HG02763 (cell line): Measurements from ENCODE around the gene SLC11A2.
"Not testable (repeated sequence)": the region's sequence is repeated elsewhere in the genome, so short reads cannot be mapped to it uniquely, and the experiment has no call there.

Experiments
- ATAC-seq: cut with Tn5 transposase; IDR thresholded peaks from one replicate; pipeline ENCODE4 v1.9.1; 2021; ENCODE audit warnings: mild to moderate bottlenecking, moderate library complexity; ENCODE audit not compliant: unreplicated experiment

SLC11A2 gene

DNA sequence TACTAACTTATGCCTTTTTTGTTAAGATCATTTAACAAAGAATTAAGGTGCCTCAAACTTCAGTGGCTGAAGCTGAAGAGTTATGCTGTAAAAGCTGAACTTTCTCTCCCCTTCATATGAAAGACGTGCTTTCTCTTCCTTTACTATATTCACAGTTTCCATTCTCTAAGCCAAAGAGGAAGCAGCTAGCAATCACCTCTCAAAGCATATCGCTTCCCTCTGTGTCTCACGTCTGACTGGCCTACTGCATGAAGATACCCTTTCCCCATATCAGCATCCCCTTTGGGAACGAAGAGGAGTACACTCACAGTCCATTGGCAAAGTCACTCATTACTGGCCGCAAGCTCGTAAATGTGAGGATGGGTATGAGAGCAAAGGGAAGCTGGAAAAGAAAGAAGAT, 34.9 kb downstream of the SLC11A2 start:
- no peak for ATAC-seq

DNA sequence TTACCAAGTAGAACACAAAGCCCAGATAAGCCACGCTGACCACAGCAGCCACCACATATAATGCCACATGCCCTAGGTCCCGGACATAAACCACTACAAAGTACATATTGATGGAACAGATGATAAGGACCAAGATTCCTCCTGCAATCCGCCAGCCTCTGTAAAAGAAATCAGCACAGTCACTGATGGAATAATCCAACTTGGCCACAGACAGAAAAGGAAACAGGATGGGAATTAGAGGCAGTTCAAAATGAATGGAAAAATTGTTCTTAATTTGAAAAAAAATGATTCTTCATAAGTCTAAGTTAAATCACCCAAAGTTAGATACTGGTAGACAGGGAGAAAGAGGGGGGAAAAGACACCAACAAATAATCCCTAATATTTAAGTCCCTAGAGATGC, 35.4 kb downstream of the SLC11A2 start:
- ATAC-seq, result no peak

DNA sequence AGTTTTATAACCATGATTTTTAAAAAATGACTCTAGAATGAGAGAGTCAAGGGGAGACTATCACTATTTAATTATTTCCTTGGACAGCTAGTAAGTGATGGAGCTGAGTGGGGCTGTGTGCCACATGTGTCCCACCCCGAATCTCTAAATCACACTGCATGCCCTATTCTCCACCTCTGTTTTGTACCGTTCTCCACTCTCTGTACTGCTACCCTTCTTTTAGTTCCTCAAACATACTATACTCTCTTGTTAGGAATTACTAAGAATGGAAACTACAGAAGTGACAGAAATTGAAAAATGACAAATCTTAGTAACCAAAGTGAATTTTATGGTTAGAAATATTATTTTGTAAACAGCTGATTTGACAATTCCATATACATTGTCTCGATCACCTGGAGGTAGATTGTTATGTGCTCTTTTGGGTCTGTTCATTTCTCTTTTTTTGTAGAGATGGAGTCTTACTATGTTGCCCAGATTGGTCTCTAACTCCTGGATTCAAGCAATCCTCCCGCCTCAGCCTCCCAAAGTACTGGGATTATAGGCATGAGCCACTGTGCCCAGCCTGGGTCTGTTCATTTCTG, 35.9 kb downstream of the SLC11A2 start:
- ATAC-seq, result no peak

DNA sequence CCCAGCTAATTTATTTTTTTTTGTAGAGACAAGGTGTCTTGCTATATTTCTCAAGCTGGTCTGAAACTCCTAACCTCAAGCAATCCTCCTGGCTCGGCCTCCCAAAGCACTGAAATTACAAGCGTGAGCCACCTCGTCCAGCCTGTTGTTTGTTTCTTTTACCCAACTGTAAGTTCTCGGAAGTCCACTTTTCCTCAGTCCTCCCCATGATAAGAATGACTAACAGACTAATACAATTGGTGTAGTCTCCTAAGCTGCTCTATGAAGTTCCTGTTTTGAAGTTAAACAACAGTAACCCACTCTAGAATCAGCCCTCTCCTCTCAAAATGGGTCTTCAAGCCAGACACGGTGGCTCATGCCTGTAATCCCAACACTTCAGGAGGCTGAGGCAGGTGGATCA, 37.3 kb downstream of the SLC11A2 start:
- no peak for ATAC-seq

DNA sequence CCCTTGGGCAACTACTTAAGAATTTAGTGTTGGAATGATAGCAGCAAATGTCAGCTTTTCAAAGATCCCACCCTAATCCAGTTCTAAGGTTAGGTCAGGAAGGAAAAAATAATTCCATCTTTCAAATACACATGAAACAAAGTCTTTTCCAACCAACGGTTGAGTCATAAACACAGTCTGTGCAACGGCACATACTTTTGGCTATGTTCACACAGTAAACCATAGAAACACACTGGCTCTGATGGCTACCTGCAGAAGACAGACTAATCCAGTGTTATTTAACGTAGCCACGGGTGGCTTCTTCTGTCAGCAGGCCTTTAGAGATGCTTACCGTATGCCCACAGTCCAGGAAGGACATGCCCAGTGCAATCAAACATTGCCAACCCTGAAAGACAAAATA, 38.1 kb downstream of the SLC11A2 start:
- no peak for ATAC-seq

DNA sequence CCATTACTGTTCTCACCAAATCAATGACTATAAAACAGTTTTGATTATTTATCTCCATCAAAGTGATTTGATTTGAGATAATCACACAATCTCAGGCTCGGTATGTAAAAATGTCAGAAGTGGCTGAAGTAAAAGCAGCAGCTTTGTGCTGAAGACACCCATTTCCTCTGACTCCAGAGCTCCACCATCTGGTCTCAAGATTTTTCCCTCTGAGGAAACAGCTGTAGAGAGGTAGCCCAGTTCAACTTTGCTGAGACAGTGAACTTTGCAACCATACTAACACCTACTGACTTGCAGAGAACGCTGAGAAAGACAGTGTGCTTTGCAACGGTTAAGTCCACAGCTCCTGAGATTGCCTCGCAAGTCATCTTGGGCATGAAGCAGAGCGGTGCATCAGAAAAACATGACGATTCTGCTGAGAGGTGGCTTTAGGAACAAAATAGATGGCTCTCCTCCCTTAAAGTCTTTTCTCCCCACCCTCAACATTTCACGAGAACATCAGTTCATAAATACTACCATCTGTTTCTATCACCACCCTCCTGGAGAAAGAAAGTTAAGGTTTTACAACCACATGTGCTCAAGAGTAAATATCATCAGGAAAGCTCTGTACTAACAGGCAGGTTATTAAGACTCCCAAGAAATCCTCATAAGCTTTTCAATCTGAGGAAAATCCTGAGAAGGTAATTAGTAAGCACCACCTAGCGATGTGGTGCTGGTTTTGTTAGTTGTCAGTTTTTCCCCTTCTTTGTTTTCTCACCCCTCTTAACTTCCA, 39.0 kb downstream of the SLC11A2 start:
- ATAC-seq, result no peak

DNA sequence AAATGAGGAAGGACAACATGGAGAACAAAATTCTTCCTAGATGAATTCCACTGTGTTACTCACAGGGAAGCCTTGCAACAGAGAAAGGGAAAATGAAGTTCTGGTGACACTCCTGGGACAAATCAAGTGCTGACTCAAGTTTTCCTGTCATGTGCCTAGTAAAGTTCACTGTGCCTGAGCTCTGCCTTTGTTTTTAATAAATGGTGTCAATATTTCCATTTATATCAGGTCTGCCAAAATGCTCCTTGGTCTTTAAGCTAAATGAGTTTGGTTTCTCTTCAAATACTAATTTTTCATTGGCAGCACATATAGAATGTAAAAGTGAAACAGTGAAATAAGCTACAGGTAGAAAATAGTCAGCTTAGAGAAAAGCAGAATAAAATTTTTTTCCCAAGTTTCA, 40.9 kb downstream of the SLC11A2 start:
- ATAC-seq, result no peak

DNA sequence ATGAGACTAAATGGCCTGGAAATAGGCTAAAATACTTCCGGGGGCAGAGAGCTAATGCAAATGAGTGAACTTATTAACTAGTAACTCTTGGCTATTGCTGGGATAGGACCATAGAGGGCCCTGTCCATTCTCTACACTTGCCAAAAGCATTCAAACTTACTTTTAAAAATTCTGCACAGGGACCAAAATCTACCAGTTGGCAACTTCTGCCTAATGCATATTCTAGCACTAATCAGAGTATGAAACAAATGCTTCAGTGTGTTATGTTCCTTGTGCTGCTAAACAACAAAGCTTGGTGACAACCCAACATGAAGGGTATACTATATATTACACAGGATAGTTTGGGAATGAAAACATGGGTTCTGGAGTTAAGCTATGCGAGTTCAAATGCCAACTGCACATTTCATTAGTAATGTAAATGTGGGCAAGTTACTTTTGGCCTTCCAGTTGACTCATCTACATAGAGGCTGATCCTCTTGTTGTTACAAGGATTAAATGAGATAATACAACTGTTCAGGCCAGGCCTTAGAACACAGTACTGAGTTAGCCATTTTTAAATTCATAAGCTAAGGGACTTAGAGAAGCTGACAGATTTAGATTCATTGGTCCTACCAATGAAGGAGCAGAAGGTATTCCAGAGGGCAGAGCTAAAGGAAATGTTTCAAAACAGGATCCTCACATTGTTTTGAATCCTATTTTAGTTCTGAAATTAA, 41.4 kb downstream of the SLC11A2 start:
- no peak for ATAC-seq

DNA sequence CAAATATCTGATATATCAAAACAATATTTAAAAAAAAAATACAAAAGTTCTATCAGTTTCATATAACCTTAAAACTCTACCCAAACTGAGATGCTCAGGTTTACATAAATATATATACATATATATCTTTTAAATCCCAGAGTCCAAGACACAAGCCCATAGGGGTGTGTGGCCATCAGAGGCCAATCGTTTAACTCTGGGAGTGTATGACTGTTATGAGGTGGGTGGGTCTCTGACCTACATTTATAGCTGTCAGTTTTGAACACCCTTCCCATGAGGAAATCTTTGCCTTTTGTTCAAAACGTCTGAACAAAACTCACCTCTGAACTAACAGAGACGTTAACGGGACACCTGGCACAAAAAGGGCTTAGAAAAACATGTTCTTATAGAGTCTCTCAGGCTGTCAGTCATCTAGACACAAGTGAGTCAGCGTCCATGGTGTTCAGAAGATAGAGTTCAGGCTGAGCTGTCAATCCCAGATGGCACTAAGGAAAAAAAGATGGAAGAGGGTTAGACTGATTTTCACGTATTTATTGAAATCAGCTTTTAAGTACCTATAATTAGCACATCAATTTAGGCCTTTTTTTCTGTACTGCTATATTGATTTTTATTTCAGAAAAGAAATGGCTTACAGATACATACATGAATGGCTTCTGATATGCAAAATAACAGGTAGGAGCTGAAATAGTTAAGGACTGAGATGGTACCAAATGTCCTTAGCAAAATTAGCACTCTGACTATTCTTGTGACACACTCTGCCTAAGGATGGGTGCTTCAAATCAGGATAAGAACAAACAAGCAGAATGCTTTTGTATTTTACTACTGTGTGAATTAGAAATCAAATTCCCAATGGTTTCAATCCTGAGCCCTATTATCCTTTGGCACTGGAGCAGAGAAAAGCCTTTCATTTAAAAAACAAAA, 44.6 kb downstream of the SLC11A2 start:
- ATAC-seq, result no peak

DNA sequence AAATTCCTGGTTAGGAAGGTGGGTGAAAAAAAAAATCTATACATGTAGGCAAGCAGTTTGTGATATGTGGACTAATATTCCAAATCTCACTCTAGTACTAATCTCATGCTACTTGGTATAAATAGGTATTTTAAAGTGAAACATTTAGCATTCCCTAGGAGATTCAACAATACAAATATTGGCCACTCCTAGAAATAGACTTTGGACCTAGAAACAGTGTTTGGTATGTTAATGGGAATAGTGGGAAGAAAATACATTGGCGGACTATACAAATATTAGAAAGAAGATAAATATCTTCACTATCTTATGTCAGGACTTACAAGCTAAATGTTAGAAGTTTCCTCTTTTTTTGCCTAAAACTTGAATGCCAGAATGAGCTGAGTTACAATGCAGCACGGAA, 45.6 kb downstream of the SLC11A2 start:
- no peak for ATAC-seq

DNA sequence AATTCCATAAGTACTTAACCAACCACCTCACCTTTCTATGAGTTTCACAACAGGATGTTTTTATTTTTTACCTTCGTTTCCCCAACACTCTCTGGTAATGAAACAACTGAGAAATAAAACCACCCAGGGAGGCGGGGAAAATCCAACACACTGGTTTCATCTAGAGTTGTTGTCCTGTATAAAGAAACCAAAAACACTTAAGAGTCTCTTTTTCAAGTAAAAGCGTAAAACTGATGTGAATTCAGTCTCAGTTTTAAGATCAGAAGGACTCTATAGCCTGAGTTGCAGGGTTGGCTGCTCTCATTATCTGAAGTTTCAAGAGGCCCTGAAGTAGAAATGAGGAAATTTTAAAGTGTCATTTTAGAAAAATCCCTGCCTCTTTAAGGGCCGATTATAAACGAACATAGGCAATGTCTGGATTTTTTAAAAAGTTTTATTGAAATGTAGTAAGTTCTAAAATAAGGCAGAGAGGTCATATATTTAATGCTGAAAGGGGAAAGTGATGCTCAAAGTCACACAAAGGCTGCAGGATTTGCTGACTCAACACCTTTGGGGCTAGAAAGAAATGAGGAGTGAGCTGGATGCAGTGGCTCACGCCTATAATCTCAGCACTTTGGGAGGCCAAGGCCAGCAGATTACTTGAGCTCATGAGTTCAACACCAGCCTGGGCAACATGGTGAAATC, 46.7 kb downstream of the SLC11A2 start:
- ATAC-seq, result no peak

DNA sequence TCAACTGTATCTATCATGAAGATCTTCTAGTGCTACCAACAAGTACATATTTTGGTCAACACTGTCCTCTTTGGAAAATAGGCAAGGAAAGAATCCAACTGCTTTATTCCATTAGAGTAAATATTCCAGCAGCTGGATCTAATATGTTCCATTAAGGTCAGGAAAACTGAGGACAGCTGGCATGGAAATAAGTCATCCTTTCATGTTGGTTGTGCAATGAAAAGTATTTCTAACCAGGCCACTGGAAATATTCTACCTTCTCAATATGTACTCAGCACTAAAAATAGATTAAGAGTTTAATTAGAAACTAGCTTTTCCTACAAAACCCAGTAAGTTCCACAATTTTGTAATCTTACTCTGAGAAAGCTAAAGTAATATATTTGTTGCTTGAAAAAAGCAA, 54.2 kb downstream of the SLC11A2 start:
- ATAC-seq, result no peak

DNA sequence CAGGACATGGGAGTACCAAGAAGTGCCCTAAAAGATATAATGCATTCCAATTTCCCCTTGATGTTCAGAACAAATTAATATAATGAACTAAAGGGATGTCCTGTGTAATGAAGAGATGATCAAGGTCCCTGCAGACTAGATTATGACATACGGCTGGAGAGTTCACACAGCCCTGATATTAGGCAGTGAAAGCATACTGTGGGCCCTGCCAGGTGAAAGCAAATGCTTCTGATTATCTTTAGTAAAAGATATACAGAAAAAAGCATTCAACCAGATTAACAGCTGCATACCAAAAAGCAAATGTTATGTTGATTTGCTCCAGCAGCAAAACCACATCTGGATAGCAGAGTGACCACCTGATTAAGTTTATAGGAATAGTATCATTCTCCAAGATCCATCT, 61.8 kb downstream of the SLC11A2 start:
- no peak for ATAC-seq

DNA sequence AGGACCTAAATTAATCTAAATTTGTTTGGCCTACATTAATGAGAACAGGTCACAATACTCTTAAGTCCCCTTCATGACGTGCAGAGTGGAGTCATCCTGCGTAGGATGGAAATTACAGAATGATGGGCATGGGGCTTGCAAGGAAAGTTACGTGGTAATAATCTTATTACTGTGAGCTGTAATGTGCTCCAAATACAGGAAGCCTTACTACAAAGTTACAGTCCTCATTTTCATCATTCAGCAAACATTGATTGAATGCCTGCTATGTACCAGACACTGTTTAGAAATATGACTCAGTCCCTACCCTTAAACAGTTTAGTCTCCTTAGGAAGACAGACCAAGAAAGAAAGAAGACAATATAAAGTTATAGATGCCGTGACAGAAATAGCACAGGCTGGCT, 64.5 kb downstream of the SLC11A2 start:
- no peak for ATAC-seq

DNA sequence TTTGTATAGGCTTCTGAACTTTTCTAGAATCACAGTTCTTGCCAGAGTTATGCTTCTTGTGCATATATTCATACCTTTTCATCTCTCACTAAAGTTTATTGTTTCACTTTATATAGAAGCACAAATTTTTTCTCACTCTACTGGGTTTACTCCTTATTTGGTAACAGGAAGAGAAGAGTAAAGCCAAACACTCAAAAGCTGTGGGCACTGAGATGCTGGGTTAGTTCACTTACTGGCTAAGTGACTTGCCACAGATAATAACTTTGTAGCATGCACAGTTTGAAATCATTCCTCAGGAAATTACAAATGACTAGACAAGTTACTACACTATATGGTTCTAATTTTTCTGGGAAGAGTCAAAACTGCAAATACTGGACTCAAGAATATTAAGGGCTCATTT, 66.1 kb downstream of the SLC11A2 start:
- no peak for ATAC-seq

DNA sequence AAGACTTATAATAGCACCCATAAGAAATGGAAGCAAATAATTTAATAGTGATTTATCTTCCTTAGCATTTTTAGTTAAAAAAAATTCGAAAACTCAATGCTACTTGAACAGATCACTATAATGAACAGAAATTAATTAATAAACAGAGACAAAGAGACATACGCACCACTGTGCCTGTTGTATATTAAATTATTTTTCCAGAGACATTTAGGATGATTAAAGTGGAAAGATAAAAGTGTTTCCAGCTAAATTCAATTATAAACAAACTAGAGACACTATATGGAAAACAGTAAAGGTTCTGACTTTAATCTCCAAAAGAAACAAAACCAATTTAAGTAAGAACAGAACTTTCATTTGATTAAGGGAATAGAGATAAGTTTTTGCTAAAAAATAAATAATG, 70.5 kb downstream of the SLC11A2 start:
- ATAC-seq, result no peak

DNA sequence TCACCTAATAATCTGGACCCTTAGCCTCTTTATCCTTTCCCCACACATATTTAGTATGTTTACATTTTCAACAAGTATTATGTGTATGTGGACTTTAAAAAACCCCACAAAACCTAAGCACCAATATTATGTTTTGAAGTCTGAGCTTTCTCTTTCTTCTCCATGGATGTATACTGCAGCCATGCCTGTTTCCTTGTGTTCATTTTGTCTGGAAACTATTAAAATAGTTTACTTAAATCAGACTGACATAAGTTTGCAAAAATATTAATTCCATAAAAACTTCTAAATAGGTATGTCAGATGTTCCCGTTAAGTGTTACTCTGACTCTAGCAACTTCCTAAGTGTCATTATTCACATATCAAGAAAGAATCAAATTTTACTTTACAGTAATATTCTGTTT, 70.9 kb downstream of the SLC11A2 start:
- ATAC-seq, result no peak

DNA sequence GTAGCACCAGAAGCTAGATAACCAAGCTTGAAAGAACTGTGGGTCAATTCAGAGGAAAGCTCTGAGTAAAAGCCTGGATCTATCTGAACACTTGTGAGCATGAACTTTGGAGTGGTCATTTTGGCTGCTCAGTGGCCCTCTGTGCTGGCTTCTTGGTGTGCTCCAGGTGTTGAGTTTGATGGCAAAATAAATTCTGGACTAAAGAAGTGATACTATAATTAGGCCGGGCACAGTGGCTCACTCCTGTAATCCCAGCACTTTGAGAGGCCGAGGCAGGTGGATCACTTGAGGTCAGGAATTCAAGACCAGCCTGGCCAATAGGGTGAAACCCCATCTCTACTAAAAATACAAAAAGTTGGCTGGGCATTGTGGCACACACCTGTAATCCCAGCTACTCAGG, 71.4 kb downstream of the SLC11A2 start:
- not testable (repeated sequence) for ATAC-seq

DNA sequence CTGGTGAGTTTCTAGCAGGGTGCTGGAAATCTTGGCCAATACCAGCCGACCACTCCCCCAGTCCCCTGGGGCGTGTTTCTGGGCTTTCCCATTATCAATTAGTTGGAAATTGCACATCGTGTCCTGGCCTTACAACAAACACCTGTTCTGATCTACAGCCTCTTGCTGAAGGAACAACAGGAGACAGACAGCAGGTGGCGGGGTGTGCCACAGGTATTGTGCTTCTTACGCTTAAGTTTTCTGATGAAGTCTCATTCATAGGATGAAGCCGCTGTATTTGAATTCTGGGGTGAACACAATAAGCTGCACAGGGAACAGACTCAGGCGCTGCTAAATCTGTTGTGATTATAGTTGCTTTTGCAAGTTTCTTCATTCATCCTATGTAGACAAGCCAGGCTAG, 73.1 kb downstream of the SLC11A2 start:
- no peak for ATAC-seq

DNA sequence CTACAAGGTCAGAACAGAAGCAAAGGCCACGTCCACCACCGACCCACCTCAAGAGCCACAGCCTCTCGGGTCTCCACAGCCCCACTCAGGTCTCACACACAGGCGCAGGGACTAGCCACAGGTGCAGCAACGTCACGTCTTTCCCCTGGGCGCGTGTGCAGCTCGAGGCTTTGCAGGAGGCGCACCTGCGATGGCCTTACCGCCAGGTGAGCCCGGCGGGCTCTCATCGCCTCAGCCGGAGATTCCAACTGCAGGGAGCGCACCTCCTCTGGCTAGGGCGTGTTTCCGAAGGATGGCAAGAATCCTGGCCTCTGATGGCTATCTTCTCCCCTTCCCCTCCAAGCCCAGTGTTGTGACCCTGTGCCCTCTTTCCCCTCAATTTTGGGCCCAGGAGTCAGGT, 73.7 kb downstream of the SLC11A2 start, which contains the start of gene HIGD1C:
Gene HIGD1C, plus strand, starts transcription at position 35 of the 400 bp plus-strand sequence. CDS start 1,455 bp downstream, outside the sequence.
- ATAC-seq, result no peak
